ENCODE measurements around the gene VDAC1. TPM values are rescaled to one million over a fixed set of nuclear protein-coding genes. Genes with fewer than 3 reads are reported as not detected.

Gene VDAC1
- total RNA-seq, 1 donor from 2014 or later, result 218 TPM

GRCh38 chr5:133935667-133935940 is 69.2 kb downstream of the VDAC1 start:
- TF ChIP-seq, protein P1, sequence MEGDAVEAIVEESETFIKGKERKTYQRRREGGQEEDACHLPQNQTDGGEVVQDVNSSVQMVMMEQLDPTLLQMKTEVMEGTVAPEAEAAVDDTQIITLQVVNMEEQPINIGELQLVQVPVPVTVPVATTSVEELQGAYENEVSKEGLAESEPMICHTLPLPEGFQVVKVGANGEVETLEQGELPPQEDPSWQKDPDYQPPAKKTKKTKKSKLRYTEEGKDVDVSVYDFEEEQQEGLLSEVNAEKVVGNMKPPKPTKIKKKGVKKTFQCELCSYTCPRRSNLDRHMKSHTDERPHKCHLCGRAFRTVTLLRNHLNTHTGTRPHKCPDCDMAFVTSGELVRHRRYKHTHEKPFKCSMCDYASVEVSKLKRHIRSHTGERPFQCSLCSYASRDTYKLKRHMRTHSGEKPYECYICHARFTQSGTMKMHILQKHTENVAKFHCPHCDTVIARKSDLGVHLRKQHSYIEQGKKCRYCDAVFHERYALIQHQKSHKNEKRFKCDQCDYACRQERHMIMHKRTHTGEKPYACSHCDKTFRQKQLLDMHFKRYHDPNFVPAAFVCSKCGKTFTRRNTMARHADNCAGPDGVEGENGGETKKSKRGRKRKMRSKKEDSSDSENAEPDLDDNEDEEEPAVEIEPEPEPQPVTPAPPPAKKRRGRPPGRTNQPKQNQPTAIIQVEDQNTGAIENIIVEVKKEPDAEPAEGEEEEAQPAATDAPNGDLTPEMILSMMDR (conservative IDR thresholded peaks at IDR 0.05), result no peak
- Mint-ChIP-seq H3K36me3 (ENCODE audit: low read depth) (no peaks in the 10 kb centered on the region), H3K27me3 (ENCODE audit: low read depth) (no peaks in the 10 kb centered on the region), H3K4me1 (no peaks in the 10 kb centered on the region), H3K27ac (ENCODE audit: unreplicated experiment) (no peak overlapping the region), H3K4me3 (no peak overlapping the region), H3K9me3 (no peaks in the 10 kb centered on the region)
- DNase-seq (ENCODE audit: low read depth, low spot score), result no peak

DNA sequence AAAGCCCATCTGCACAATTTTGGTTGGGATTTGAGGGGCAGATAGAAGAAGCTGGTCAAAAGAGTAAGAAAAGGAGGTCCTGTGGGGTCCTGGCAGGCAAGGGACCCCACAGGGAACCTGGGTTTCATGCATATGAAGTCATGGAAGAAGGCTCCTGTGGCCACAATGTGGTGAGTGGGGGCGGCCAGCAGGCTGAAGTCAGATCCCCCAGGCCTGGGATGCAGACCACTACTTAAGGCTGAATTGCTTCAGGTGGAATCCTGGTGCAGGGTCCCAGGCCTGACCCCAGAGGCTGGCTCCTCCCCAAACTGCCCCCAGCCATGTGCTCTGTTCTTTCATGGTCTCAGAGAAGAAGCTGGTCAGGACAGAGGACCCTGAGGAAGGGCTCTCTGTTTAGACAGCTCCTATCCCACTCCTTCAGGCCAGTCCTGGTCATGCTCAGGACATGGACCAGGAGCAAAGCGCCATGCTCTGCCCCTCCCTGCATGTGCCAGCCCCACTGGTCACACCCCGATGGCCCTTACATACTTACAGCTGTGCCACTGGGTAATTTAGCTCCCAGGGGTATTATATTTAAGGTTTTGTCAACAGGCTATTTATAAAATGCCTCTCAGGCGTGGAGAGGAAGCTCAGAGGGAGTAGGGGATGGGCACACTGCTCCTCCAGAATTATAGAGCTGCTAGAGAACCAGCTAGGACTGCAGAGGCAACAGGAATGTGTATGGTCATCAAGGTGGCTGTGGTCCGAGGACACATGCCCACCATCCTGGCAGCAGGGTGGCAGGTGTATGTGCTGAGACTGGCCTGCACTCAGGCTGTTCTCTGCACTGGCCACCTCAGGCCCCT is 69.7 kb downstream of the VDAC1 start:
- no peaks in the 10 kb centered on the region for H3K9me3 Mint-ChIP-seq
- H3K27ac Mint-ChIP-seq (ENCODE audit: unreplicated experiment), result no peak overlapping the region
- H3K27me3 Mint-ChIP-seq (ENCODE audit: low read depth), result no peaks in the 10 kb centered on the region
- TF ChIP-seq, protein P1 (conservative IDR thresholded peaks at IDR 0.05), result no peak
- no peaks in the 10 kb centered on the region for H3K4me1 Mint-ChIP-seq
- H3K36me3 Mint-ChIP-seq (ENCODE audit: low read depth), result no peaks in the 10 kb centered on the region
- H3K4me3 Mint-ChIP-seq, result no peak overlapping the region
- no peak for DNase-seq (ENCODE audit: low read depth, low spot score)

DNA sequence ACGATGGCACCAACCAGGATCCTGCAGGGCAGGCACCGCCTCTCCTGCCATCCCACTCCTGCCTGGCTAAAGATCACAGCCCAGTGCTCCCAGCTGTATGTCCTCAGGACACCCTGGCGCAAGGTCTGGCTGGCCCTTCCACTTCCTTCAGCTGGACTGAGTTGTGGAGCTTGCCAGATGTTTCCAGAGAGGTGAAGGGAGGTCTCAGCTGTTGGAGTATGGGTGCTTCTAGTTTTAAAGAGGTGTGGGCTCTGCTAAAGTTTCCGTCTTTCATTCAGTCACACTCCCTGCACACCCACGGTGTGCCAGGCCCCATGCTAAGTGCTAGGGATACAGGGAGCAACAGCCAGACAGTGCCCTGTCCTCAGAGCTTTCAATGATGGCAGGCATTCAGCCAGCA is 70.5 kb downstream of the VDAC1 start:
- no peaks in the 10 kb centered on the region for H3K4me1 Mint-ChIP-seq
- no peaks in the 10 kb centered on the region for H3K27me3 Mint-ChIP-seq (ENCODE audit: low read depth)

DNA sequence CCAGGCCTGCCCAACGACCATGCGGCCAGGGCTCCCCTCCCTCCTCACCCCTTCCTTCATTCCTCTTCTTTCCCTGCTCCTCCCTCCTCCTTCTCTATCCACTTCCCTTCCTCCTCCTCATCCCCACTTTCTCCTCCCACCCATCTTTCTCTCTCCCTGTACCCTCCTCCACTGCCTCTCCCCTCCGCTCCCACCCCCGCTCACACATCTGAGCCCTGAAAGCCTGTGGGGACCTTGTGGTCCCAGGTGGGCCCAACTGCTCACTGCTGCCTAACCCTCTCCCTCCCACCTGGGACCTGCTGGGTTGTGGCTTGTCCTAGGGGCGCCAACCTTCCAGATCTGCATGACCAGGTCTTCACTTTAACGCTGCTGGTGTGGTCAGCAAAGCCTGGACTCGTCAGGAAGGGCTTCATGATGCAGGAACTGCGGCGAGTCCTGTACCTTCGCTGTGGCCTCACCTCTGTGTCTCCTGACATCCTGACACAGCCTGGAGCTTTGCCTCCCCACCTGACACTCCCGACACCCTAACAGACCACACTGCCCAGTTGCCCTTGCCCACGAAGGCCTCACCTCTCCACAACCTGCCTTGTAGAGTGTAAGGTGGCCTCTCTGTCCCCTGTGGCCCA is 71.0 kb downstream of the VDAC1 start:
- TF ChIP-seq, protein P1 (conservative IDR thresholded peaks at IDR 0.05), result no peak
- H3K27me3 Mint-ChIP-seq (ENCODE audit: low read depth), result no peaks in the 10 kb centered on the region
- no peak overlapping the region for H3K4me3 Mint-ChIP-seq
- no peaks in the 10 kb centered on the region for H3K4me1 Mint-ChIP-seq
- no peak overlapping the region for H3K27ac Mint-ChIP-seq (ENCODE audit: unreplicated experiment)
- H3K9me3 Mint-ChIP-seq, result no peaks in the 10 kb centered on the region
- DNase-seq (ENCODE audit: low read depth, low spot score), result no peak
- H3K36me3 Mint-ChIP-seq (ENCODE audit: low read depth), result no peaks in the 10 kb centered on the region

More for the DNA sequence above, 70.5 kb downstream of the VDAC1 start:
- no peak for DNase-seq (ENCODE audit: low read depth, low spot score)
- TF ChIP-seq, protein P1 (conservative IDR thresholded peaks at IDR 0.05), result no peak
- H3K27ac Mint-ChIP-seq (ENCODE audit: unreplicated experiment), result no peak overlapping the region
- no peaks in the 10 kb centered on the region for H3K36me3 Mint-ChIP-seq (ENCODE audit: low read depth)
- H3K9me3 Mint-ChIP-seq, result no peaks in the 10 kb centered on the region
- H3K4me3 Mint-ChIP-seq, result no peak overlapping the region

DNA sequence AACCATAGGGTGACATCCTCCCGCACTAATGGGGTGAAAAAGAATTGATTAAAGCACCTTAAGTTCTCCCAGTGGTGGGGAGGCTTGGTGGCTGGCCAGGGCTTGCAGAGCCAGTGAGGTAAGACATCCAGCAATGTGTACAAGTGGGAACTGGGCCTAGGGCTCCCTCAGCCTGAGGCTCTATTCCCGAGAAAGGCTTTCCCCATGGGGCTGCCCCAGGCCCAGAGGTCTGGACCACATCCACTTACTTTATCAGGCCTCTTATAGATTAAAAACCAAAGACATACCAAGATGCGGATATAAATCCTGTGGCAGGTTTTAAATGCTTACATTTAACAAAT is 71.6 kb downstream of the VDAC1 start:
- H3K9me3 Mint-ChIP-seq, result no peaks in the 10 kb centered on the region
- H3K4me3 Mint-ChIP-seq, result no peak overlapping the region
- H3K27me3 Mint-ChIP-seq (ENCODE audit: low read depth), result no peaks in the 10 kb centered on the region
- H3K4me1 Mint-ChIP-seq, result no peaks in the 10 kb centered on the region
- TF ChIP-seq, protein P1 (conservative IDR thresholded peaks at IDR 0.05), result no peak
- no peak for DNase-seq (ENCODE audit: low read depth, low spot score)
- no peak overlapping the region for H3K27ac Mint-ChIP-seq (ENCODE audit: unreplicated experiment)
- no peaks in the 10 kb centered on the region for H3K36me3 Mint-ChIP-seq (ENCODE audit: low read depth)
